Measurements from ENCODE around the gene PADI1. TPM values are rescaled to one million over a fixed set of nuclear protein-coding genes. Genes with fewer than 3 reads are reported as not detected.

Gene PADI1
- total RNA-seq, 1 donor from 2014 or later, result 0.70 TPM

- no peaks in the 10 kb centered on the region for H3K36me3 Mint-ChIP-seq (ENCODE audit: low read depth)
- peak overlapping the region; percentile 84 for H3K27ac Mint-ChIP-seq (ENCODE audit: unreplicated experiment)
Observed at GRCh38 chr1:17201201-17202021, 3.5 kb upstream of the PADI1 start.

GRCh38 chr1:17205652-17206051, 724 bp downstream of the PADI1 start:
- no peaks in the 10 kb centered on the region for H3K9me3 Mint-ChIP-seq (ENCODE audit: low read depth)
- no peaks in the 10 kb centered on the region for H3K36me3 Mint-ChIP-seq (ENCODE audit: low read depth)
- peaks cover 49% of the 10 kb centered on the region for H3K4me1 Mint-ChIP-seq (ENCODE audit: low read depth)
- no peak overlapping the region for H3K27ac Mint-ChIP-seq (ENCODE audit: unreplicated experiment)
- H3K4me3 Mint-ChIP-seq (ENCODE audit: unreplicated experiment), result no peak overlapping the region
- TF ChIP-seq CTCF (IDR thresholded peaks at IDR 0.05), result no peak
- DNase-seq (ENCODE audit: low spot score), result no peak
- no peaks in the 10 kb centered on the region for H3K27me3 Mint-ChIP-seq (ENCODE audit: low read depth)

More at GRCh38 chr1:17201201-17202021, 3.5 kb upstream of the PADI1 start:
- Mint-ChIP-seq H3K4me3 (ENCODE audit: unreplicated experiment) (no peak overlapping the region), H3K9me3 (ENCODE audit: low read depth) (no peaks in the 10 kb centered on the region), H3K27me3 (ENCODE audit: low read depth) (no peaks in the 10 kb centered on the region), H3K4me1 (ENCODE audit: low read depth) (peaks cover 28% of the 10 kb centered on the region)
- TF ChIP-seq CTCF (IDR thresholded peaks at IDR 0.05), result no peak
- DNase-seq (ENCODE audit: low spot score), result peak; percentile 56

- H3K4me3 Mint-ChIP-seq (ENCODE audit: unreplicated experiment), result no peak overlapping the region
- no peak for TF ChIP-seq CTCF (IDR thresholded peaks at IDR 0.05)
- no peak overlapping the region for H3K27ac Mint-ChIP-seq (ENCODE audit: unreplicated experiment)
- H3K9me3 Mint-ChIP-seq (ENCODE audit: low read depth), result no peaks in the 10 kb centered on the region
- H3K4me1 Mint-ChIP-seq (ENCODE audit: low read depth), result peaks cover 49% of the 10 kb centered on the region
- no peaks in the 10 kb centered on the region for H3K36me3 Mint-ChIP-seq (ENCODE audit: low read depth)
- no peak for DNase-seq (ENCODE audit: low spot score)
- H3K27me3 Mint-ChIP-seq (ENCODE audit: low read depth), result no peaks in the 10 kb centered on the region
Observed at GRCh38 chr1:17206196-17206595, 1.3 kb downstream of the PADI1 start.

GRCh38 chr1:17207046-17207445, 2.1 kb downstream of the PADI1 start:
- TF ChIP-seq CTCF (IDR thresholded peaks at IDR 0.05), result no peak
- Mint-ChIP-seq H3K27ac (ENCODE audit: unreplicated experiment) (no peak overlapping the region), H3K27me3 (ENCODE audit: low read depth) (no peaks in the 10 kb centered on the region), H3K9me3 (ENCODE audit: low read depth) (no peaks in the 10 kb centered on the region), H3K4me1 (ENCODE audit: low read depth) (peaks cover 49% of the 10 kb centered on the region), H3K4me3 (ENCODE audit: unreplicated experiment) (no peak overlapping the region), H3K36me3 (ENCODE audit: low read depth) (no peaks in the 10 kb centered on the region)
- DNase-seq (ENCODE audit: low spot score), result no peak

GRCh38 chr1:17207540-17207939, 2.6 kb downstream of the PADI1 start:
- no peak for TF ChIP-seq CTCF (IDR thresholded peaks at IDR 0.05)
- peak overlapping the region; percentile 76 for H3K27ac Mint-ChIP-seq (ENCODE audit: unreplicated experiment)
- no peak overlapping the region for H3K4me3 Mint-ChIP-seq (ENCODE audit: unreplicated experiment)

More at GRCh38 chr1:17207540-17207939, 2.6 kb downstream of the PADI1 start:
- DNase-seq (ENCODE audit: low spot score), result no peak
- Mint-ChIP-seq H3K4me1 (ENCODE audit: low read depth) (peaks cover 54% of the 10 kb centered on the region), H3K27me3 (ENCODE audit: low read depth) (no peaks in the 10 kb centered on the region), H3K36me3 (ENCODE audit: low read depth) (no peaks in the 10 kb centered on the region), H3K9me3 (ENCODE audit: low read depth) (no peaks in the 10 kb centered on the region)

All from chondrocyte (in vitro differentiated cells).